Neuronal stem cell (in vitro differentiated cells): ENCODE measurements around the gene FGF22. TPM values are rescaled to one million over a fixed set of nuclear protein-coding genes. Genes with fewer than 3 reads are reported as not detected.

ENCODE experiments used
- DNase-seq: peaks from one replicate; pipeline ENCODE4 v3.0.0-alpha.2; 2013; ENCODE audit warnings: low spot score
- H2AFZ ChIP-seq: one replicate; pipeline ENCODE4 v1.6.1; 2013; ENCODE audit warnings: mild to moderate bottlenecking, low read length, inconsistent platforms
- H2AK5ac ChIP-seq: 2 replicates; pipeline ENCODE4 v1.6.1; 2013; ENCODE audit warnings: low read depth, mild to moderate bottlenecking, inconsistent platforms, low read length, moderate library complexity, mixed read lengths
- H2BK120ac ChIP-seq: 2 replicates; pipeline ENCODE4 v1.6.1; 2013; ENCODE audit warnings: low read depth, mild to moderate bottlenecking, inconsistent platforms, low read length, moderate library complexity, mixed read lengths
- H2BK12ac ChIP-seq: one replicate; pipeline ENCODE4 v1.6.1; 2013; ENCODE audit warnings: low read length, inconsistent platforms
- H2BK15ac ChIP-seq: 2 replicates; pipeline ENCODE4 v1.6.1; 2013; ENCODE audit warnings: mild to moderate bottlenecking, low read length, inconsistent platforms, mixed read lengths
- H2BK5ac ChIP-seq: one replicate; pipeline ENCODE4 v1.6.1; 2013; ENCODE audit warnings: inconsistent platforms, mild to moderate bottlenecking, low read length, moderate library complexity
- H3K14ac ChIP-seq: one replicate; pipeline ENCODE4 v1.6.1; 2013; ENCODE audit warnings: low read length, inconsistent platforms
- H3K18ac ChIP-seq: 2 replicates; pipeline ENCODE4 v1.6.1; 2013; ENCODE audit warnings: low read length, inconsistent platforms
- H3K23ac ChIP-seq: 2 replicates; pipeline ENCODE4 v1.6.1; 2013; ENCODE audit warnings: low read depth, mild to moderate bottlenecking, mixed read lengths, low read length, inconsistent platforms; ENCODE audit not compliant: poor library complexity
- H3K27ac ChIP-seq: replicated peaks from 3 replicates; pipeline ENCODE4 v1.5.1; 2013; ENCODE audit warnings: low read length, inconsistent platforms
- H3K27me3 ChIP-seq, 3 experiments: 2 replicates each; pipeline ENCODE4 v1.6.1; 2013; ENCODE audit warnings: low read length in 3 of 3, mild to moderate bottlenecking in 2 of 3, inconsistent platforms in 1 of 3, low read depth in 1 of 3, mixed read lengths in 1 of 3, moderate library complexity in 1 of 3; ENCODE audit not compliant: control insufficient read depth in 3 of 3, insufficient read depth in 3 of 3
- H3K36me3 ChIP-seq, 2 donors: replicated peaks in 1 of 2; 2 replicates each; pipeline ENCODE4 v1.6.1; 2013; ENCODE audit warnings: low read length in 2 of 2; ENCODE audit not compliant: control insufficient read depth in 2 of 2, insufficient read depth in 2 of 2
- H3K4ac ChIP-seq: 2 replicates; pipeline ENCODE4 v1.6.1; 2013; ENCODE audit warnings: inconsistent platforms, mild to moderate bottlenecking, low read length, moderate library complexity
- H3K4me1 ChIP-seq, 2 donors: 1 replicate in 1 of 2; 2 replicates in 1 of 2; pipeline ENCODE4 v1.6.1; 2013; ENCODE audit warnings: low read length in 2 of 2, low read depth in 1 of 2; ENCODE audit not compliant: control insufficient read depth in 2 of 2, insufficient read depth in 1 of 2
- H3K4me2 ChIP-seq: one replicate; pipeline ENCODE4 v1.6.1; 2013; ENCODE audit warnings: mild to moderate bottlenecking, low read length, inconsistent platforms; ENCODE audit not compliant: insufficient read depth, poor library complexity, severe bottlenecking
- H3K4me3 ChIP-seq, 2 donors: 2 replicates each; pipeline ENCODE4 v1.5.1; 2013; ENCODE audit warnings: low read length in 2 of 2, mild to moderate bottlenecking in 2 of 2, inconsistent platforms in 1 of 2, moderate library complexity in 1 of 2
- H3K79me1 ChIP-seq: one replicate; pipeline ENCODE4 v1.6.1; 2013; ENCODE audit warnings: low read depth, mild to moderate bottlenecking, inconsistent platforms, low read length, moderate library complexity
- H3K9ac ChIP-seq: one replicate; pipeline ENCODE4 v1.6.1; 2013; ENCODE audit warnings: mild to moderate bottlenecking, low read depth, low read length, inconsistent platforms; ENCODE audit not compliant: poor library complexity
- H3K9me3 ChIP-seq, 2 donors: replicated peaks in 1 of 2; 2 replicates each; pipeline versions ENCODE3 to v1.6.1; 2013; ENCODE audit warnings: low read length in 2 of 2, mild to moderate bottlenecking in 2 of 2, inconsistent platforms in 1 of 2, low read depth in 1 of 2, mixed read lengths in 1 of 2, moderate library complexity in 1 of 2; ENCODE audit not compliant: control insufficient read depth in 2 of 2, insufficient read depth in 1 of 2
- H4K8ac ChIP-seq: one replicate; pipeline ENCODE4 v1.6.1; 2013; ENCODE audit warnings: low read depth, mild to moderate bottlenecking, inconsistent platforms, low read length, moderate library complexity
- H4K91ac ChIP-seq: one replicate; pipeline ENCODE4 v1.6.1; 2013; ENCODE audit warnings: low read length, low read depth, mild to moderate bottlenecking, inconsistent platforms; ENCODE audit not compliant: poor library complexity
- WGBS, 2 donors: extraction: QIAGEN DNeasy Blood & Tissue Kit; methylation state at CpG; one replicate each; pipeline ENCODE4 v1.1.7; 2013; ENCODE audit warnings: missing lambda C conversion rate in 2 of 2, mixed read lengths in 1 of 2; ENCODE audit not compliant: insufficient read length in 2 of 2, insufficient replicate concordance in 1 of 2; ENCODE audit errors: extremely low coverage in 2 of 2; 5-methylcytosine and 5-hydroxymethylcytosine counted together
- polyA plus RNA-seq, 2 experiments: library from polyadenylated mRNA; stranded (reverse); fragments of 200-250 nt; gene quantifications; one replicate each; pipeline ENCODE4 v1.2.3, GENCODE V29; 2013

Gene FGF22
- 0.78 TPM for polyA plus RNA-seq (2013, experiment 1 of 2)
- polyA plus RNA-seq (2013, experiment 2 of 2), result 0.66 TPM

- peak within 1 kb of the TSS; percentile 43 to 76 for H3K4me3 ChIP-seq
- peak within 1 kb of the TSS; percentile 75 for H2BK15ac ChIP-seq
- peak; percentile 86 for DNase-seq
- H3K4me2 ChIP-seq, result peak within 1 kb of the TSS; percentile 98
- H3K79me1 ChIP-seq, result peaks cover 2% of the 10 kb centered on the region
- H3K23ac ChIP-seq, result peak within 1 kb of the TSS; percentile 65
- peak within 1 kb of the TSS; percentile 39 for H2BK5ac ChIP-seq
- no peak within 1 kb of the TSS for H2BK120ac ChIP-seq
- H3K14ac ChIP-seq, result peak within 1 kb of the TSS; percentile 89
- WGBS, 2 donors, result no CpG with 5 or more reads among the region's 109 CpGs
- peak within 1 kb of the TSS; percentile 88 for H3K9ac ChIP-seq
- H4K8ac ChIP-seq, result peak within 1 kb of the TSS; percentile 9
- peak within 1 kb of the TSS; percentile 96 for H2AFZ ChIP-seq
- no peak within 1 kb of the TSS for H4K91ac ChIP-seq
- peaks cover 0 to 6% of the 10 kb centered on the region in 2 donors for H3K36me3 ChIP-seq
- H3K27me3 ChIP-seq, result peaks cover 0 to 4% (median 0%) of the 10 kb centered on the region in 3 experiments
- H3K18ac ChIP-seq, result peak within 1 kb of the TSS; percentile 87
- peaks cover 0 to 2% of the 10 kb centered on the region in 2 donors for H3K4me1 ChIP-seq
- no peak within 1 kb of the TSS for H3K27ac ChIP-seq
- no peaks in the 10 kb centered on the region for H3K9me3 ChIP-seq
- no peak within 1 kb of the TSS for H3K4ac ChIP-seq
- peak within 1 kb of the TSS; percentile 84 for H2BK12ac ChIP-seq
- H2AK5ac ChIP-seq, result peak within 1 kb of the TSS; percentile 81
Observed at GRCh38 chr19:639253-640160, at the start of gene FGF22. Gene FGF22, plus strand, starts transcription at chr19:639879. Its CDS starts 47 bp downstream, at chr19:639926.

DNA sequence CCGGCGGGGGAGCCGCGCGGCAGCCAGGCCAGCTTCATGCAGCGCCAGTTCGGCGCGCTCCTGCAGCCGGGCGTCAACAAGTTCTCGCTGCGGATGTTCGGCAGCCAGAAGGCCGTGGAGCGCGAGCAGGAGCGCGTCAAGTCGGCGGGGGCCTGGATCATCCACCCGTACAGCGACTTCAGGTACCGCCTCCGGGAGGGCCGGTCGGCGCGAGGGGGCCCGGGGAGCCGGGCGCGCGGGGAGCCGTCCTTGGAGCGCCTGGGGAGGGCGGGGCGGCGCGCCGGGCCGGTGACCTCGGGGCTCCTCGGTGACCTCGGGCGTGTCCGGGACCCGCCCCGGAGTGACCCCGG, 49.3 kb upstream of the FGF22 start:
- no peak for DNase-seq
- Histone ChIP-seq H3K4me3 (peak overlapping the region in 1 of 2 donors; percentile 34), H3K27ac (no peak overlapping the region), H2BK120ac (no peak overlapping the region), H3K4me2 (peak overlapping the region; percentile 54), H3K4me1 (peaks cover 5% of the 10 kb centered on the region in 2 donors), H3K18ac (no peak overlapping the region), H2BK5ac (no peak overlapping the region), H3K9me3 (peaks cover 0 to 1% of the 10 kb centered on the region in 2 donors), H3K27me3 (peaks cover 26 to 66% (median 49%) of the 10 kb centered on the region in 3 experiments), H4K91ac (no peak overlapping the region), H2AK5ac (no peak overlapping the region), H2AFZ (peak overlapping the region; percentile 40), H3K23ac (no peak overlapping the region), H2BK15ac (no peak overlapping the region), H3K79me1 (peaks cover 6% of the 10 kb centered on the region), H4K8ac (no peak overlapping the region), H3K14ac (no peak overlapping the region), H3K36me3 (no peaks in the 10 kb centered on the region), H2BK12ac (no peak overlapping the region), H3K9ac (no peak overlapping the region), H3K4ac (no peak overlapping the region)
- WGBS, 2 donors, result no CpG with 5 or more reads among the region's 50 CpGs

GRCh38 chr19:590750-591098, 49.0 kb upstream of the FGF22 start:
- no peak overlapping the region for H3K9ac ChIP-seq
- H3K23ac ChIP-seq, result peak overlapping the region; percentile 91
- no peak overlapping the region for H3K4ac ChIP-seq
- no CpG with 5 or more reads among the region's 41 CpGs for WGBS, 2 donors
- no peak overlapping the region for H3K4me2 ChIP-seq
- no peak overlapping the region for H2BK5ac ChIP-seq
- no peak overlapping the region for H3K4me3 ChIP-seq
- no peak overlapping the region for H2BK15ac ChIP-seq
- no peak overlapping the region for H2AK5ac ChIP-seq
- no peak overlapping the region for H2BK120ac ChIP-seq
- DNase-seq, result no peak
- peaks cover 26 to 69% (median 49%) of the 10 kb centered on the region in 3 experiments for H3K27me3 ChIP-seq
- H4K8ac ChIP-seq, result no peak overlapping the region
- no peaks in the 10 kb centered on the region for H3K36me3 ChIP-seq
- H3K27ac ChIP-seq, result no peak overlapping the region
- H3K14ac ChIP-seq, result peak overlapping the region; percentile 21
- no peak overlapping the region for H4K91ac ChIP-seq
- peaks cover 6% of the 10 kb centered on the region for H3K79me1 ChIP-seq
- H3K18ac ChIP-seq, result no peak overlapping the region
- H3K4me1 ChIP-seq, result peaks cover 5% of the 10 kb centered on the region in 2 donors
- peaks cover 0 to 1% of the 10 kb centered on the region in 2 donors for H3K9me3 ChIP-seq
- H2AFZ ChIP-seq, result no peak overlapping the region
- no peak overlapping the region for H2BK12ac ChIP-seq
